K562 (cell line): ENCODE results near the gene ZNF487. TPM values are rescaled to one million over a fixed set of nuclear protein-coding genes. Genes with fewer than 3 reads are reported as not detected.

Source experiments
- ATAC-seq: fragments of 200-7000 bp; cut with Tn5 transposase; 3 replicates; pipeline ENCODE4 v1.9.1; 2020; ENCODE audit warnings: moderate library complexity
- BruUV-seq: library from RNA; stranded (reverse); fragments of 400-500 nt; replicated peaks from 2 replicates; lab custom pipeline; 2021; lab: Mats Ljungman, UMichigan
- CTCF ChIA-PET: fragments of 300-600 bp; formaldehyde crosslinking; extraction: SDS; loops from one replicate; lab custom pipeline; 2021; ENCODE audit warnings: low intra/inter-chr PET ratio; lab: Yijun Ruan, JAX
- POLR2A ChIA-PET: fragments of 300-600, 350-650 bp; sonication (Branson Sonifier 250); formaldehyde crosslinking; extraction: SDS; loops from one replicate; lab custom pipeline; 2021; ENCODE audit warnings: antibody characterized with exemption, inconsistent platforms; lab: Yijun Ruan, JAX
- DNase-seq, 4 experiments: peaks; one replicate each; pipeline versions ENCODE4 v3.0.0 to v3.0.0-alpha.2; 2011 to 2018; ENCODE audit warnings: low spot score in 3 of 4, mixed read lengths in 3 of 4; ENCODE audit errors: extremely low read depth in 1 of 4
- FAIRE-seq: peaks from 2 replicates; lab custom pipeline; 2011; peaks lifted over from hg19 to GRCh38; lab: Jason Lieb, UNC
- H2AFZ ChIP-seq: 2 replicates; pipeline ENCODE4 v1.6.0; 2011; ENCODE audit warnings: low read depth, low read length, control low read depth, inconsistent platforms
- H3K27ac ChIP-seq: fragments of 200-600 bp; 3 replicates; pipeline ENCODE4 v1.8.0; 2011; ENCODE audit warnings: low read depth, mild to moderate bottlenecking, control low read depth, inconsistent platforms, low read length, moderate library complexity, mixed read lengths; ENCODE audit errors: extremely low read depth
- H3K27me3 ChIP-seq, 2 experiments: fragments of 300-600 bp in 1 of 2; 2 replicates in 1 of 2; 3 replicates in 1 of 2; pipeline versions ENCODE4 v1.6.0 to v1.8.0; 2011; ENCODE audit warnings: inconsistent platforms in 2 of 2, low read length in 2 of 2, mild to moderate bottlenecking in 1 of 2, mixed read lengths in 1 of 2, moderate library complexity in 1 of 2; ENCODE audit not compliant: control insufficient read depth in 2 of 2, insufficient read depth in 2 of 2
- H3K36me3 ChIP-seq: fragments of 300-600 bp; 3 replicates; pipeline ENCODE4 v1.8.0; 2011; ENCODE audit warnings: mild to moderate bottlenecking, low read length, inconsistent platforms; ENCODE audit not compliant: control insufficient read depth, insufficient read depth
- H3K4me1 ChIP-seq, 2 experiments: fragments of 200-600 bp in 1 of 2; replicated peaks in 1 of 2; 2 replicates in 1 of 2; 3 replicates in 1 of 2; pipeline versions ENCODE4 v1.5.1 to v1.8.0; 2011; ENCODE audit warnings: inconsistent platforms in 2 of 2, low read length in 2 of 2, mild to moderate bottlenecking in 1 of 2, mixed read lengths in 1 of 2, moderate library complexity in 1 of 2; ENCODE audit not compliant: control insufficient read depth in 2 of 2, insufficient read depth in 2 of 2
- H3K4me2 ChIP-seq: 2 replicates; pipeline ENCODE4 v1.6.1; 2011; ENCODE audit warnings: low read length, control low read depth, inconsistent platforms, mixed read lengths; ENCODE audit not compliant: insufficient read depth
- H3K4me3 ChIP-seq: fragments of 200-600 bp; sonication (generic), shearing (Covaris generic); 2 replicates; pipeline ENCODE4 v1.5.1; 2016; ENCODE audit warnings: control low read depth, inconsistent platforms
- H3K79me2 ChIP-seq: fragments of 200-600 bp; 3 replicates; pipeline ENCODE4 v1.8.0; 2011; ENCODE audit warnings: low read length, inconsistent platforms; ENCODE audit not compliant: control insufficient read depth, insufficient read depth
- H3K9ac ChIP-seq, 2 experiments: 2 replicates each; pipeline versions ENCODE4 v1.6.0 to v1.6.1; 2011; ENCODE audit warnings: low read depth in 2 of 2, low read length in 2 of 2, control low read depth in 1 of 2, inconsistent platforms in 1 of 2, mild to moderate bottlenecking in 1 of 2, mixed read lengths in 1 of 2; ENCODE audit not compliant: insufficient read depth in 1 of 2
- H3K9me1 ChIP-seq: one replicate; pipeline ENCODE4 v1.6.0; 2011; ENCODE audit warnings: inconsistent platforms, mild to moderate bottlenecking, low read length, moderate library complexity; ENCODE audit not compliant: control insufficient read depth, insufficient read depth
- H3K9me3 ChIP-seq: replicated peaks from 2 replicates; pipeline ENCODE4 v1.5.1; 2011; ENCODE audit warnings: low read depth, low read length, inconsistent platforms; ENCODE audit not compliant: control insufficient read depth, insufficient read depth
- H4K20me1 ChIP-seq: replicated peaks from 2 replicates; pipeline ENCODE4 v1.6.1; 2011; ENCODE audit warnings: low read length, inconsistent platforms, mixed read lengths; ENCODE audit not compliant: control insufficient read depth, insufficient read depth
- BRF1 ChIP-seq: IDR thresholded peaks from 3 replicates; pipeline ENCODE4 v1.6.1; 2011; ENCODE audit warnings: borderline replicate concordance, mild to moderate bottlenecking; ENCODE audit not compliant: insufficient read length; ENCODE audit errors: extremely low read depth
- CBX3 ChIP-seq, 2 experiments: IDR thresholded peaks; 1 replicate in 1 of 2; 2 replicates in 1 of 2; pipeline ENCODE4 v1.6.1; 2012; ENCODE audit warnings: inconsistent platforms in 2 of 2, low read length in 2 of 2, borderline replicate concordance in 1 of 2, control low read depth in 1 of 2
- EP400 ChIP-seq: fragments of 450-650 bp; IDR thresholded peaks from 2 replicates; pipeline ENCODE4 v1.6.1; 2017; ENCODE audit warnings: antibody characterized with exemption, mild to moderate bottlenecking, moderate library complexity
- GABPB2 ChIP-seq: fragments of 250-450 bp; sonication (Bioruptor Pico); conservative IDR thresholded peaks from 2 replicates; pipeline ENCODE4 v1.5.1; 2021; ENCODE audit warnings: mild to moderate bottlenecking
- GATAD2B ChIP-seq: fragments of 450-650 bp; IDR thresholded peaks from 2 replicates; pipeline ENCODE4 v1.6.1; 2017; ENCODE audit warnings: mild to moderate bottlenecking, borderline replicate concordance
- HDAC2 ChIP-seq: fragments of 450-650 bp; IDR thresholded peaks from 2 replicates; pipeline ENCODE4 v1.6.1; 2016; ENCODE audit warnings: mild to moderate bottlenecking
- LARP7 ChIP-seq: fragments of 450-650 bp; IDR thresholded peaks from 2 replicates; pipeline ENCODE4 v1.6.1; 2016
- SMAD4 ChIP-seq: fragments of 250-450 bp; sonication (Bioruptor Pico); conservative IDR thresholded peaks from 2 replicates; pipeline ENCODE4 v1.8.0; 2021; ENCODE audit warnings: inconsistent platforms, mild to moderate bottlenecking, moderate library complexity
- SNRNP70 ChIP-seq: fragments of 200-400 bp; formaldehyde crosslinking; optimal IDR thresholded peaks from 2 replicates; pipeline ENCODE3; 2017; ENCODE audit warnings: low read depth, low read length
- TEAD2 ChIP-seq: fragments of 450-650 bp; IDR thresholded peaks from 2 replicates; pipeline ENCODE4 v1.6.1; 2016; ENCODE audit warnings: missing genetic modification characterization, control low read depth, missing compliant biosample characterization
- ZFP36 ChIP-seq: fragments of 150-350 bp; IDR thresholded peaks from 2 replicates; pipeline ENCODE4 v1.6.1; 2018; ENCODE audit warnings: low read length, low read depth; ENCODE audit not compliant: partially characterized antibody
- ZZZ3 ChIP-seq: fragments of 450-650 bp; IDR thresholded peaks from 2 replicates; pipeline ENCODE4 v1.6.1; 2016; ENCODE audit warnings: antibody characterized with exemption, mild to moderate bottlenecking, moderate library complexity
- WGBS: fragments of 100-300 bp; shearing (Covaris generic); methylation state at CpG from one replicate; pipeline ENCODE4 v1.1.6; 2016; ENCODE audit warnings: low coverage, mixed read lengths; ENCODE audit not compliant: insufficient coverage; ENCODE audit errors: missing lambda C conversion rate; 5-methylcytosine and 5-hydroxymethylcytosine counted together
- in situ Hi-C: fragments of 300-500 bp; cut with MboI; formaldehyde crosslinking; loops from 4 replicates; pipeline ENCODE4 v1.15.0; 2018; ENCODE audit warnings: inconsistent platforms, mixed read lengths
- intact Hi-C: fragments of 100-400 bp; cut with micrococcal nuclease; formaldehyde crosslinking; loops from 2 replicates; pipeline ENCODE4 v1.14.2; 2022
- polyA plus RNA-seq, 8 experiments: library from polyadenylated mRNA; depleted of rRNA in 4 of 8; stranded (reverse) in 5 of 8; unstranded in 3 of 8; fragments of >200 nt; fragmentation: Nextera tagmentation in 2 of 8; fragmentation: Illumina TruSeq in 1 of 8; extraction: Ambion mirVana in 2 of 8; extraction: Trizol in 1 of 8; gene quantifications; 2 replicates each; pipeline versions ENCODE4 v1.2.1 to v1.2.3, GENCODE V29; 2011 to 2014; ENCODE audit warnings: inconsistent platforms in 1 of 8, missing spikeins in 1 of 8
- total RNA-seq, 7 experiments: library from RNA; depleted of rRNA in 6 of 7; stranded (reverse); fragments of >200 nt in 6 of 7; fragmentation: Illumina TruSeq in 2 of 7; extraction: Trizol in 2 of 7; gene quantifications; 2 replicates each; pipeline versions ENCODE4 v1.2.1 to v1.2.3, GENCODE V29; 2011 to 2021; ENCODE audit warnings: low replicate concordance in 1 of 7
- TF ChIP-seq, protein P1 (sequence below): sonication (generic); formaldehyde crosslinking; IDR thresholded peaks from 2 replicates; pipeline ENCODE4 v1.8.0; 2023; ENCODE audit warnings: mild to moderate bottlenecking, missing genetic modification reagents
- TF ChIP-seq, protein P2 (sequence below): sonication (generic); formaldehyde crosslinking; IDR thresholded peaks from 2 replicates; pipeline ENCODE4 v1.8.1; 2023; ENCODE audit warnings: mild to moderate bottlenecking, missing genetic modification reagents
- TF ChIP-seq, protein P3 (sequence below): fragments of 450-650 bp; formaldehyde crosslinking; IDR thresholded peaks from 2 replicates; pipeline ENCODE4 v1.4.0; 2020; ENCODE audit warnings: mild to moderate bottlenecking, moderate library complexity

ZNF487 gene
- total and polyA plus RNA-seq, 9 of the 15 experiments (the other 6 are each of a cell fraction or from before 2014, with no cell fraction given), result 1.9 to 6.5 (median 4.2) TPM

DNA sequence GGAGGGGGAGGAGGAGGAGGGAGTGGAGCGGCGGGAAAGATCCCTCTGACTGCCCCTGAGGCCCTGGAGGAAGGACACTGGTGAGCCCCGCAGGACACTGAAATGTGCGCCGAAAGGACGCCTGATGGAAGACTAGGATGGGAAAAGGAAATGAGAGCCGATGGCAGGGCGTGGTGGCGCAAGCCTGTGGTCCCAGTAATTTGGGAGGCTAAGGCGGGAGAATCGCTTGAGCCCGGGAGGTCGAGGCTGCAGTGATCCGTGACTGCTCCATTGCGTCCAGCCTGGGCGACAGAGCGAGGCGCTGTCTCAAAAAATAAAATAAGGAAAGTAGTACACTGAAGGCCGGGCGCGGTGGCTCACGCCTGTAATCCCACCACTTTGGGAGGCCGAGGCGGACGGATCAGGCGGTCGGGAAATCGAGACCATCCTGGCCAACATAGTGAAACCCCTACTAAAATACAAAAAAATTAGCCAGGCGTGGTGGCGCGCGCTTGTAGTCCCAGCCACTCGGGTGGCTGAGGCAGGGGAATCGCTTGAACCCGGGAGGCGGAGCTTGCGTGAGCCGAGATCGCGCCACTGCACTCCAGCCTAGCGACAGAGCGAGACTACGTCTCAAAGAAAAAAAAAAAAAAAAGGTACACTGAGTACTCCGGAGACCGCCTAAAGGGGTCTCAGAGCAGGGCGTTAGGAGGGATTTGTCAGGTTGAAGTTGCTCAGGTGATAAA is 27.4 kb upstream of the ZNF487 start:
- H3K36me3 ChIP-seq, result peaks cover 14% of the 10 kb centered on the region; the same call in 2 of the 3 replicates
- H3K27ac ChIP-seq, result peak overlapping the region; percentile 91
- CTCF ChIA-PET, result no interaction called here
- DNase-seq (no peak), FAIRE-seq (no peak), ATAC-seq (no peak)
- POLR2A ChIA-PET, result interaction anchor here (0.6 to 1.7 kb wide), 10 partner anchors 9 to 841 kb away, joined by 3 to 13 read pairs (median 4); no protein-coding TSS in a partner anchor
- in situ Hi-C loops, result no loop called here
- no peaks in the 10 kb centered on the region for H3K27me3 ChIP-seq
- H3K79me2 ChIP-seq, result peaks cover 52% of the 10 kb centered on the region
- WGBS, result 53% methylated on average over 35 of the region's 46 CpGs
- H3K9me3 ChIP-seq, result no peaks in the 10 kb centered on the region
- TSS peak; percentile 84 for BruUV-seq
- peak overlapping the region; percentile 82 for H3K4me3 ChIP-seq
- H2AFZ ChIP-seq, result peak overlapping the region; percentile 86
- H4K20me1 ChIP-seq, result peaks cover 16% of the 10 kb centered on the region
- H3K4me2 ChIP-seq, result peak overlapping the region; percentile 87
- no peaks in the 10 kb centered on the region for H3K9me1 ChIP-seq
- H3K4me1 ChIP-seq, result peaks cover 4 to 42% of the 10 kb centered on the region in 2 experiments; a peak in 4 of 5 replicates
- intact Hi-C loops, result loop anchor here (1.0 to 10.0 kb wide), 2 partner anchors 9 to 765 kb away; no protein-coding TSS in a partner anchor
- peak overlapping the region; percentile 83 to 94 for H3K9ac ChIP-seq
- TF ChIP-seq, protein P1, sequence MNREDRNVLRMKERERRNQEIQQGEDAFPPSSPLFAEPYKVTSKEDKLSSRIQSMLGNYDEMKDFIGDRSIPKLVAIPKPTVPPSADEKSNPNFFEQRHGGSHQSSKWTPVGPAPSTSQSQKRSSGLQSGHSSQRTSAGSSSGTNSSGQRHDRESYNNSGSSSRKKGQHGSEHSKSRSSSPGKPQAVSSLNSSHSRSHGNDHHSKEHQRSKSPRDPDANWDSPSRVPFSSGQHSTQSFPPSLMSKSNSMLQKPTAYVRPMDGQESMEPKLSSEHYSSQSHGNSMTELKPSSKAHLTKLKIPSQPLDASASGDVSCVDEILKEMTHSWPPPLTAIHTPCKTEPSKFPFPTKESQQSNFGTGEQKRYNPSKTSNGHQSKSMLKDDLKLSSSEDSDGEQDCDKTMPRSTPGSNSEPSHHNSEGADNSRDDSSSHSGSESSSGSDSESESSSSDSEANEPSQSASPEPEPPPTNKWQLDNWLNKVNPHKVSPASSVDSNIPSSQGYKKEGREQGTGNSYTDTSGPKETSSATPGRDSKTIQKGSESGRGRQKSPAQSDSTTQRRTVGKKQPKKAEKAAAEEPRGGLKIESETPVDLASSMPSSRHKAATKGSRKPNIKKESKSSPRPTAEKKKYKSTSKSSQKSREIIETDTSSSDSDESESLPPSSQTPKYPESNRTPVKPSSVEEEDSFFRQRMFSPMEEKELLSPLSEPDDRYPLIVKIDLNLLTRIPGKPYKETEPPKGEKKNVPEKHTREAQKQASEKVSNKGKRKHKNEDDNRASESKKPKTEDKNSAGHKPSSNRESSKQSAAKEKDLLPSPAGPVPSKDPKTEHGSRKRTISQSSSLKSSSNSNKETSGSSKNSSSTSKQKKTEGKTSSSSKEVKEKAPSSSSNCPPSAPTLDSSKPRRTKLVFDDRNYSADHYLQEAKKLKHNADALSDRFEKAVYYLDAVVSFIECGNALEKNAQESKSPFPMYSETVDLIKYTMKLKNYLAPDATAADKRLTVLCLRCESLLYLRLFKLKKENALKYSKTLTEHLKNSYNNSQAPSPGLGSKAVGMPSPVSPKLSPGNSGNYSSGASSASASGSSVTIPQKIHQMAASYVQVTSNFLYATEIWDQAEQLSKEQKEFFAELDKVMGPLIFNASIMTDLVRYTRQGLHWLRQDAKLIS (CRISPR knock-in tag), result no peak
- TF ChIP-seq BRF1 (no peak), ZZZ3 (no peak), GATAD2B (no peak), HDAC2 (peak; percentile 10), SMAD4 (no peak; the same call in none of the 2 replicates), GABPB2 (no peak), TEAD2 (no peak), ZFP36 (no peak), LARP7 (no peak), CBX3 (IDR thresholded peaks at IDR 0.05; ENCODE audit: borderline replicate concordance in 1 of 2, low read length in 2 of 2) (peak in 1 of 2 experiments; percentile 16; a peak in 1 of 3 replicates), EP400 (no peak), SNRNP70 (no peak)
- TF ChIP-seq, protein P2, sequence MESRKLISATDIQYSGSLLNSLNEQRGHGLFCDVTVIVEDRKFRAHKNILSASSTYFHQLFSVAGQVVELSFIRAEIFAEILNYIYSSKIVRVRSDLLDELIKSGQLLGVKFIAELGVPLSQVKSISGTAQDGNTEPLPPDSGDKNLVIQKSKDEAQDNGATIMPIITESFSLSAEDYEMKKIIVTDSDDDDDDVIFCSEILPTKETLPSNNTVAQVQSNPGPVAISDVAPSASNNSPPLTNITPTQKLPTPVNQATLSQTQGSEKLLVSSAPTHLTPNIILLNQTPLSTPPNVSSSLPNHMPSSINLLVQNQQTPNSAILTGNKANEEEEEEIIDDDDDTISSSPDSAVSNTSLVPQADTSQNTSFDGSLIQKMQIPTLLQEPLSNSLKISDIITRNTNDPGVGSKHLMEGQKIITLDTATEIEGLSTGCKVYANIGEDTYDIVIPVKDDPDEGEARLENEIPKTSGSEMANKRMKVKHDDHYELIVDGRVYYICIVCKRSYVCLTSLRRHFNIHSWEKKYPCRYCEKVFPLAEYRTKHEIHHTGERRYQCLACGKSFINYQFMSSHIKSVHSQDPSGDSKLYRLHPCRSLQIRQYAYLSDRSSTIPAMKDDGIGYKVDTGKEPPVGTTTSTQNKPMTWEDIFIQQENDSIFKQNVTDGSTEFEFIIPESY (CRISPR knock-in tag), result peak; percentile 92
- TF ChIP-seq, protein P3, sequence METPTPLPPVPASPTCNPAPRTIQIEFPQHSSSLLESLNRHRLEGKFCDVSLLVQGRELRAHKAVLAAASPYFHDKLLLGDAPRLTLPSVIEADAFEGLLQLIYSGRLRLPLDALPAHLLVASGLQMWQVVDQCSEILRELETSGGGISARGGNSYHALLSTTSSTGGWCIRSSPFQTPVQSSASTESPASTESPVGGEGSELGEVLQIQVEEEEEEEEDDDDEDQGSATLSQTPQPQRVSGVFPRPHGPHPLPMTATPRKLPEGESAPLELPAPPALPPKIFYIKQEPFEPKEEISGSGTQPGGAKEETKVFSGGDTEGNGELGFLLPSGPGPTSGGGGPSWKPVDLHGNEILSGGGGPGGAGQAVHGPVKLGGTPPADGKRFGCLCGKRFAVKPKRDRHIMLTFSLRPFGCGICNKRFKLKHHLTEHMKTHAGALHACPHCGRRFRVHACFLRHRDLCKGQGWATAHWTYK (CRISPR knock-in tag), result no peak
